OCI-LY1 (cell line): ENCODE measurements around the gene FCAMR.
A peak's percentile ranks its signal among the peaks of the same experiment; 100 is the strongest.

Experiments used
- H2AFZ ChIP-seq: fragments of 200-600 bp; sonication (generic), shearing (Covaris generic); 2 replicates; pipeline ENCODE4 v1.6.0; 2014; ENCODE audit warnings: antibody characterized with exemption, mild to moderate bottlenecking, low read length
- H3F3A ChIP-seq: fragments of 200-600 bp; sonication (generic), shearing (Covaris generic); 2 replicates; pipeline ENCODE4 v1.6.0; 2014; ENCODE audit warnings: mild to moderate bottlenecking, antibody characterized with exemption, low read length, moderate library complexity; ENCODE audit not compliant: insufficient read depth
- H3K27ac ChIP-seq: fragments of 200-600 bp; sonication (generic); 2 replicates; pipeline ENCODE4 v1.5.1; 2014; ENCODE audit warnings: low read length, mixed run types, mild to moderate bottlenecking, low read depth; ENCODE audit not compliant: poor library complexity, severe bottlenecking
- H3K27me3 ChIP-seq: fragments of 200-600 bp; sonication (generic); 2 replicates; pipeline ENCODE4 v1.6.0; 2014; ENCODE audit warnings: antibody characterized with exemption, mild to moderate bottlenecking, low read length, moderate library complexity; ENCODE audit not compliant: insufficient read depth
- H3K36me3 ChIP-seq: fragments of 200-600 bp; sonication (generic); 2 replicates; pipeline ENCODE4 v1.6.1; 2014; ENCODE audit warnings: mild to moderate bottlenecking, antibody characterized with exemption, low read length, moderate library complexity, mixed read lengths; ENCODE audit not compliant: insufficient read depth
- H3K4me1 ChIP-seq: fragments of 200-600 bp; sonication (generic); 2 replicates; pipeline ENCODE4 v1.5.1; 2014; ENCODE audit warnings: mild to moderate bottlenecking, low read length, moderate library complexity; ENCODE audit not compliant: insufficient read depth, severe bottlenecking
- H3K4me2 ChIP-seq: fragments of 200-600 bp; sonication (generic), shearing (Covaris generic); 2 replicates; pipeline ENCODE4 v1.6.1; 2014; ENCODE audit warnings: low read length
- H3K4me3 ChIP-seq: fragments of 200-600 bp; sonication (generic); 2 replicates; pipeline ENCODE4 v1.5.1; 2014; ENCODE audit warnings: low read length, low read depth, mild to moderate bottlenecking, mixed read lengths; ENCODE audit not compliant: poor library complexity, severe bottlenecking
- H3K79me2 ChIP-seq: fragments of 200-600 bp; shearing (Covaris generic); 2 replicates; pipeline ENCODE4 v1.6.1; 2016; ENCODE audit warnings: mixed run types, low read length, mixed read lengths; ENCODE audit not compliant: insufficient read depth
- H3K9ac ChIP-seq: fragments of 200-600 bp; sonication (generic), shearing (Covaris generic); 2 replicates; pipeline ENCODE4 v1.6.1; 2014; ENCODE audit warnings: mild to moderate bottlenecking, low read length, mixed read lengths
- H3K9me2 ChIP-seq: fragments of 200-600 bp; sonication (generic), shearing (Covaris generic); 2 replicates; pipeline ENCODE4 v1.6.1; 2014; ENCODE audit warnings: low read depth, mild to moderate bottlenecking, low read length, mixed read lengths
- H3K9me3 ChIP-seq: fragments of 200-600 bp; shearing (Covaris generic); 2 replicates; pipeline ENCODE4 v1.6.1; 2014; ENCODE audit warnings: low read length, mixed read lengths
- H4K20me1 ChIP-seq: fragments of 200-600 bp; sonication (generic), shearing (Covaris generic); 2 replicates; pipeline ENCODE4 v1.6.0; 2016; ENCODE audit warnings: mild to moderate bottlenecking, low read length; ENCODE audit not compliant: insufficient read depth
- CTCF ChIP-seq: fragments of 200-600 bp; sonication (generic), shearing (Covaris generic); IDR thresholded peaks from 2 replicates; pipeline ENCODE4 v1.5.1; 2017; ENCODE audit warnings: mild to moderate bottlenecking, antibody characterized with exemption, low read length, moderate library complexity, mixed read lengths
- EZH2 ChIP-seq: fragments of 200-600 bp; sonication (generic), shearing (Covaris generic); IDR thresholded peaks from 2 replicates; pipeline ENCODE4 v1.8.0; 2017; ENCODE audit warnings: borderline replicate concordance, mixed run types, mild to moderate bottlenecking, antibody characterized with exemption, low read length, moderate library complexity, mixed read lengths

Gene FCAMR

GRCh38 chr1:206913766-206914537 lies 56.3 kb downstream of the FCAMR start:
- Histone ChIP-seq H3K9me2 (no peaks in the 10 kb centered on the region), H3K9ac (no peak overlapping the region), H2AFZ (no peak overlapping the region), H3K36me3 (no peaks in the 10 kb centered on the region), H3K4me2 (no peak overlapping the region), H3K4me1 (peaks cover 7% of the 10 kb centered on the region), H3K27ac (no peak overlapping the region), H3F3A (no peaks in the 10 kb centered on the region), H3K79me2 (no peaks in the 10 kb centered on the region), H3K9me3 (no peaks in the 10 kb centered on the region), H4K20me1 (no peaks in the 10 kb centered on the region), H3K4me3 (no peak overlapping the region), H3K27me3 (no peaks in the 10 kb centered on the region)
- TF ChIP-seq CTCF, result no peak
- TF ChIP-seq EZH2, result no peak

- H4K20me1 ChIP-seq, result no peaks in the 10 kb centered on the region
- no peak for TF ChIP-seq EZH2
- TF ChIP-seq CTCF, result peak; percentile 76
- H3K36me3 ChIP-seq, result no peaks in the 10 kb centered on the region
- no peak overlapping the region for H3K27ac ChIP-seq
- no peaks in the 10 kb centered on the region for H3K9me2 ChIP-seq
- H3K4me3 ChIP-seq, result no peak overlapping the region
- H3K9me3 ChIP-seq, result no peaks in the 10 kb centered on the region
- H3K79me2 ChIP-seq, result no peaks in the 10 kb centered on the region
- no peak overlapping the region for H3K9ac ChIP-seq
- H3K27me3 ChIP-seq, result no peaks in the 10 kb centered on the region
- H2AFZ ChIP-seq, result no peak overlapping the region
- no peak overlapping the region for H3K4me2 ChIP-seq
- no peaks in the 10 kb centered on the region for H3F3A ChIP-seq
- peaks cover 8% of the 10 kb centered on the region for H3K4me1 ChIP-seq
Measured at GRCh38 chr1:206912445-206913095, 57.7 kb downstream of the FCAMR start.

- Histone ChIP-seq H3K9me2 (no peaks in the 10 kb centered on the region), H4K20me1 (no peaks in the 10 kb centered on the region), H3K4me2 (no peak overlapping the region), H3K36me3 (no peaks in the 10 kb centered on the region), H3K4me3 (no peak overlapping the region), H3K9ac (no peak overlapping the region), H3K4me1 (peaks cover 8% of the 10 kb centered on the region), H3K27me3 (no peaks in the 10 kb centered on the region), H3K79me2 (no peaks in the 10 kb centered on the region), H2AFZ (no peak overlapping the region), H3K27ac (no peak overlapping the region), H3K9me3 (no peaks in the 10 kb centered on the region), H3F3A (no peaks in the 10 kb centered on the region)
- TF ChIP-seq EZH2 (no peak), CTCF (peak; percentile 80)
Measured at GRCh38 chr1:206911064-206911663, 59.1 kb downstream of the FCAMR start.
